HepG2 (cell line): ENCODE data around the gene LDLRAD2. TPM values are rescaled to one million over a fixed set of nuclear protein-coding genes. Genes with fewer than 3 reads are reported as not detected.

Experiments
- ATAC-seq: fragments of 200-7000 bp; cut with Tn5 transposase; 3 replicates; pipeline ENCODE4 v1.9.1; 2020; ENCODE audit warnings: mild to moderate bottlenecking, moderate library complexity
- BruUV-seq: library from RNA; stranded (reverse); fragments of 400-500 nt; replicated peaks from 2 replicates; lab custom pipeline; 2021; lab: Mats Ljungman, UMichigan
- CTCF ChIA-PET: fragments of 300-600 bp; formaldehyde crosslinking; extraction: SDS; loops from one replicate; lab custom pipeline; 2021; ENCODE audit warnings: low total read pairs, inconsistent platforms, low intra/inter-chr PET ratio; lab: Yijun Ruan, JAX
- POLR2A ChIA-PET: fragments of 350-600 bp; sonication (Branson Sonifier 250); formaldehyde crosslinking; loops from one replicate; lab custom pipeline; 2020; ENCODE audit warnings: antibody characterized with exemption, inconsistent platforms; lab: Yijun Ruan, JAX
- DNase-seq: peaks from one replicate; pipeline ENCODE4 v3.0.0-alpha.2; 2015; ENCODE audit warnings: low spot score
- FAIRE-seq: peaks from 3 replicates; lab custom pipeline; 2011; peaks lifted over from hg19 to GRCh38; lab: Jason Lieb, UNC
- H2AFZ ChIP-seq: one replicate; pipeline ENCODE4 v1.6.1; 2011; ENCODE audit warnings: low read length, inconsistent platforms
- H3K27ac ChIP-seq: fragments of 300-600 bp; 3 replicates; pipeline ENCODE4 v1.8.0; 2011; ENCODE audit warnings: mixed run types, mild to moderate bottlenecking, mixed read lengths, low read length, inconsistent platforms; ENCODE audit not compliant: insufficient read depth; ENCODE audit errors: extremely low read length
- H3K27me3 ChIP-seq, 2 experiments: fragments of 200-600 bp in 1 of 2; 2 replicates in 1 of 2; 3 replicates in 1 of 2; pipeline versions ENCODE4 v1.6.0 to v1.8.0; 2011; ENCODE audit warnings: low read length in 2 of 2, mild to moderate bottlenecking in 2 of 2, moderate library complexity in 2 of 2, inconsistent platforms in 1 of 2; ENCODE audit not compliant: insufficient read depth in 2 of 2, control insufficient read depth in 1 of 2
- H3K36me3 ChIP-seq, 2 experiments: fragments of 200-600 bp in 1 of 2; replicated peaks in 1 of 2; 2 replicates in 1 of 2; 3 replicates in 1 of 2; pipeline versions ENCODE4 v1.5.1 to v1.8.0; 2011; ENCODE audit warnings: low read length in 2 of 2, inconsistent platforms in 1 of 2; ENCODE audit not compliant: insufficient read depth in 2 of 2, control insufficient read depth in 1 of 2
- H3K4me1 ChIP-seq: 2 replicates; pipeline ENCODE4 v1.5.1; 2012; ENCODE audit warnings: low read length, inconsistent platforms; ENCODE audit not compliant: insufficient read depth
- H3K4me2 ChIP-seq: 2 replicates; pipeline ENCODE4 v1.6.0; 2011; ENCODE audit warnings: low read depth, low read length, inconsistent platforms
- H3K4me3 ChIP-seq, 3 experiments: fragments of 200-600 bp in 1 of 3; sonication (generic), shearing (Covaris generic) in 1 of 3; replicated peaks in 1 of 3; 2 replicates each; pipeline ENCODE4 v1.5.1; 2011 to 2016; ENCODE audit warnings: low read length in 3 of 3, inconsistent platforms in 2 of 3, low read depth in 2 of 3, mild to moderate bottlenecking in 2 of 3, control low read depth in 1 of 3, mixed read lengths in 1 of 3; ENCODE audit not compliant: insufficient read depth in 1 of 3
- H3K79me2 ChIP-seq: one replicate; pipeline ENCODE4 v1.6.1; 2011; ENCODE audit warnings: low read length, inconsistent platforms; ENCODE audit not compliant: insufficient read depth
- H3K9ac ChIP-seq: 2 replicates; pipeline ENCODE4 v1.6.0; 2011; ENCODE audit warnings: mild to moderate bottlenecking, low read depth, low read length, inconsistent platforms; ENCODE audit not compliant: insufficient read depth
- H3K9me3 ChIP-seq: 2 replicates; pipeline ENCODE4 v1.5.1; 2012; ENCODE audit warnings: mild to moderate bottlenecking, low read length
- H4K20me1 ChIP-seq: 2 replicates; pipeline ENCODE4 v1.6.0; 2011; ENCODE audit warnings: inconsistent platforms, mild to moderate bottlenecking, low read length, moderate library complexity; ENCODE audit not compliant: insufficient read depth
- CCAR2 ChIP-seq: fragments of 200-400 bp; formaldehyde crosslinking; optimal IDR thresholded peaks from 2 replicates; pipeline ENCODE3; 2018; ENCODE audit warnings: low read depth, mild to moderate bottlenecking, low read length, moderate library complexity
- HNRNPK ChIP-seq: fragments of 200-400 bp; formaldehyde crosslinking; IDR thresholded peaks from 2 replicates; pipeline ENCODE4 v1.6.1; 2018; ENCODE audit warnings: low read length, low read depth, moderate library complexity, mild to moderate bottlenecking; ENCODE audit not compliant: poor library complexity, severe bottlenecking
- MTA1 ChIP-seq: sonication (generic); formaldehyde crosslinking; IDR thresholded peaks from 2 replicates; pipeline ENCODE4 v1.4.0; 2020; ENCODE audit warnings: missing genetic modification reagents, mild to moderate bottlenecking, borderline replicate concordance
- MXD1 ChIP-seq: sonication (generic); formaldehyde crosslinking; IDR thresholded peaks from 2 replicates; pipeline ENCODE4 v1.4.0; 2020; ENCODE audit warnings: mild to moderate bottlenecking, missing genetic modification reagents
- NR2F6 ChIP-seq, 2 experiments: IDR thresholded peaks; 2 replicates each; pipeline ENCODE4 v1.6.1; 2016; ENCODE audit warnings: antibody characterized with exemption in 1 of 2, mild to moderate bottlenecking in 1 of 2
- PRDM10 ChIP-seq: sonication (generic); formaldehyde crosslinking; IDR thresholded peaks from 2 replicates; pipeline ENCODE4 v1.4.0; 2020; ENCODE audit warnings: low read depth, missing genetic modification reagents
- RAD21 ChIP-seq: fragments of 450-650 bp; formaldehyde crosslinking; IDR thresholded peaks from 2 replicates; pipeline ENCODE4 v1.5.0; 2020; ENCODE audit warnings: mild to moderate bottlenecking
- TOE1 ChIP-seq: sonication (generic); formaldehyde crosslinking; IDR thresholded peaks from 2 replicates; pipeline ENCODE4 v1.4.0; 2020; ENCODE audit warnings: mild to moderate bottlenecking, missing genetic modification reagents
- ZNF414 ChIP-seq: sonication (generic); formaldehyde crosslinking; IDR thresholded peaks from 2 replicates; pipeline ENCODE4 v1.5.0; 2020; ENCODE audit warnings: missing genetic modification reagents
- ZNF777 ChIP-seq: sonication (generic); formaldehyde crosslinking; IDR thresholded peaks from 2 replicates; pipeline ENCODE4 v1.4.0; 2020; ENCODE audit warnings: missing genetic modification reagents
- WGBS: methylation state at CpG from one replicate; pipeline ENCODE4 v1.1.6; 2017; ENCODE audit warnings: low lambda C conversion rate; 5-methylcytosine and 5-hydroxymethylcytosine counted together
- in situ Hi-C: cut with HindIII; loops from 2 replicates; pipeline ENCODE4 v1.10.0; 2017; ENCODE audit warnings: low pct_unique_long_range_greater_than_20kb; ENCODE audit not compliant: extremely low pct_ligation_motif_present
- intact Hi-C: fragments of 100-400 bp; cut with micrococcal nuclease; formaldehyde crosslinking; loops from one replicate; pipeline ENCODE4 v1.10.0; 2022; ENCODE audit not compliant: unreplicated experiment
- polyA plus RNA-seq, 8 experiments: library from polyadenylated mRNA; depleted of rRNA in 3 of 8; stranded (reverse) in 7 of 8; unstranded in 1 of 8; fragments of >200 nt; fragmentation: Illumina TruSeq in 4 of 8; extraction: Trizol in 4 of 8; gene quantifications; 2 replicates each; pipeline versions ENCODE4 v1.2.1 to v1.2.3, GENCODE V29; 2011 to 2016; ENCODE audit warnings: low read depth in 4 of 8, missing spikeins in 1 of 8, mixed read lengths in 1 of 8; ENCODE audit not compliant: insufficient read depth in 1 of 8
- total RNA-seq, 5 experiments: library from RNA; depleted of rRNA; stranded (reverse); fragments of >200 nt; fragmentation: Illumina TruSeq; extraction: Trizol; gene quantifications; 2 replicates each; pipeline ENCODE4 v1.2.3, GENCODE V29; 2016; ENCODE audit warnings: low read depth in 1 of 5
- TF ChIP-seq, protein P1 (sequence below): sonication (generic); formaldehyde crosslinking; IDR thresholded peaks from 2 replicates; pipeline ENCODE4 v1.8.0; 2023; ENCODE audit warnings: mild to moderate bottlenecking, missing genetic modification reagents

The LDLRAD2 gene
- total and polyA plus RNA-seq, 2 of the 13 experiments (the other 11 are each of a cell fraction or from before 2014, with no cell fraction given): not detected

DNA sequence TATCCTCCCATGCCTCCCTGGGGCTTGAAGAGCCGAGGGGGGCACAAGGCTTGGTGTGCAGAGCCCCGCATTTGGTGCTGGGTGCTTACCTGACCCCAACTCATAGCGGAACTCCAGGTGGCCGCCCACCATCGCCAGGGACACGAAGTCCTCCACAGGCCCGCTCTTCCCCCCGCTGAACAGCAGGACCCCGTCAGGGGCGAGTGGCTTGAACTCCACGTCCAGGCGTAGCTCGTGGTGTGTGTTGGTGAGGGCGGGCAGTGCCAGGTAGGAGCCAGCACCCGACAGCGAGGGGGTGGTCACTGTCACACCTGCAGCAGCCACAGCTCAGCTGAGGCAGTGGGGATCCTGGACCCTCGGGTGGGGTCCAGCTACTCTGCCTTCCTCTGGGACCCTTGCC is 17.2 kb downstream of the LDLRAD2 start:
- ATAC-seq: no peak
- Histone ChIP-seq H3K27ac (no peak overlapping the region), H3K9ac (no peak overlapping the region)
- no TSS peak for BruUV-seq
- intact Hi-C loops: no loop called here
- TF ChIP-seq ZNF414 (CRISPR knock-in tag) (no peak), MTA1 (CRISPR knock-in tag) (no peak), NR2F6 (IDR thresholded peaks at IDR 0.05) (no peak), NR2F6 (CRISPR knock-in tag; IDR thresholded peaks at IDR 0.05) (no peak), HNRNPK (no peak), CCAR2 (no peak), TOE1 (CRISPR knock-in tag) (no peak), MXD1 (no peak), RAD21 (CRISPR knock-in tag) (no peak), ZNF777 (no peak), PRDM10 (CRISPR knock-in tag) (no peak)
- TF ChIP-seq, protein P1, sequence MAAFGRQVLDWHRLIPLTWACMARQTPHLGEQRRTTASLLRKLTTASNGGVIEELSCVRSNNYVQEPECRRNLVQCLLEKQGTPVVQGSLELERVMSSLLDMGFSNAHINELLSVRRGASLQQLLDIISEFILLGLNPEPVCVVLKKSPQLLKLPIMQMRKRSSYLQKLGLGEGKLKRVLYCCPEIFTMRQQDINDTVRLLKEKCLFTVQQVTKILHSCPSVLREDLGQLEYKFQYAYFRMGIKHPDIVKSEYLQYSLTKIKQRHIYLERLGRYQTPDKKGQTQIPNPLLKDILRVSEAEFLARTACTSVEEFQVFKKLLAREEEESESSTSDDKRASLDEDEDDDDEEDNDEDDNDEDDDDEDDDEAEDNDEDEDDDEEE (CRISPR knock-in tag): no peak
- TF ChIP-seq, all 625 proteins: peak for 0
- POLR2A ChIA-PET: no interaction called here
- Histone ChIP-seq H2AFZ (no peak overlapping the region), H3K79me2 (no peaks in the 10 kb centered on the region), H4K20me1 (no peaks in the 10 kb centered on the region), H3K36me3 (peaks cover 21 to 34% of the 10 kb centered on the region in 2 experiments), H3K9me3 (no peaks in the 10 kb centered on the region), H3K4me2 (no peak overlapping the region), H3K4me1 (0 out of 2 replicates have a peak, but pooled peaks cover 7% of the 10 kb centered on the region), H3K4me3 (no peak overlapping the region), H3K27me3 (no peaks in the 10 kb centered on the region)
- CTCF ChIA-PET: no interaction called here
- DNase-seq (no peak), FAIRE-seq (no peak)
- 93% methylated on average over 3 of the region's 17 CpGs for WGBS
- in situ Hi-C loops: no loop called here
